GM12872 (cell line): ENCODE measurements around the gene PLK3.

ENCODE experiments used
- CTCF ChIP-seq: IDR thresholded peaks from 3 replicates; pipeline ENCODE4 v1.5.1; 2011; ENCODE audit warnings: low read depth, mild to moderate bottlenecking, low read length, moderate library complexity; ENCODE audit not compliant: insufficient read depth

The PLK3 gene

DNA sequence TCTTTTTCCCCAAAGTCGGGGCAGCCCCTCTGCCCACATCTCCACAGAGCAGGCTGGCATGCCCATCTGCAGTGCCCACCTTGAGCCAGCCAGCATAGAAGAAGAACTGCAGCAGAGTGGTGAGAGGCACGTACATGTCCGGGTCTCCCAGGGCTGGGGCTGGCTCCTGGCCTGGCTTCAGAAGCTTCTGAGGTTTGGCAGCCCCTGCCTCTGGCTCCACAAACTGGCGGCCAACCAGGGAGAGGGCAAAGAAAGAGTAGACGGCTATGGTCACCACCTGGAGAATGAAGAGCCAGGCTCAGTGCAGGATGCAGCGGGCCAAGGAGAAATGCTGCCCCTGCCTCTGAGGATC lies 15.2 kb upstream of the PLK3 start:
- TF ChIP-seq CTCF, result no peak

- TF ChIP-seq CTCF, result no peak
Observed at GRCh38 chr1:44785501-44786137, 14.6 kb upstream of the PLK3 start.

DNA sequence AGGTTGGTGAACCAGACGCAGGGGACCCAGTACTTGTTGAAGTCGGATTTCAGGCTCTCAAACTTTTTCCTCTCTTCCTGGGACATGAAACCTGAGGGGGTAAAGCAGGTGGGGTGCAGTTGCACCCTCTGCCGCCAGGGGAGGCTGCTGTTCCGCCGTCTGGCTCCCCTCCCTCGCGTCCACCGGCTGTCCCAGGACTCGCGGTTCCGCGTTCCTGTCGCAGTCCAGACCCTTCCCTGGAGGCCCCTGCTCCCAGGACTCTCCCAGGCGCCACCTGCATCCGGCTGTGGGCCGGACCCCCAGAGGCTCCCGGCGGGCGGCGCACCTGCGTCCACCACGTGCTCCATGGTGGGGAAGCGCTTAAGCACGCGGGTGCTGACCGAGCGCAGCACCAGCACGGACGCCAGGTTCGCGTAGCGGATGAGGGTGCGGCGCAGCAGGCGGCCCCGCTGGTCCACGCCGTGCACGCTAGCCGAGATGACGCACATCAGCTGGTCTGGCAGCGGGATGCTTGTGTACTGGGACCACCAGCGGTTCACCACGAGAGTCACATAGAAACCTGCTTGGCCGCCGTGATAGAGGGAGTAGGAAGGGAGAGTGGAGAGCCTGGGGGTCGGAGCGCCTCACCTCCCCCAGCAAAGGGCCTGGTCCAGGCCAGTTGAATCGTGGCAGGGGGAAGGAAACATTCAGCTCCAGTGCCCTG lies 13.9 kb upstream of the PLK3 start:
- TF ChIP-seq CTCF, result peak; percentile 100

GRCh38 chr1:44786841-44787426 lies 13.2 kb upstream of the PLK3 start:
- TF ChIP-seq CTCF, result no peak

DNA sequence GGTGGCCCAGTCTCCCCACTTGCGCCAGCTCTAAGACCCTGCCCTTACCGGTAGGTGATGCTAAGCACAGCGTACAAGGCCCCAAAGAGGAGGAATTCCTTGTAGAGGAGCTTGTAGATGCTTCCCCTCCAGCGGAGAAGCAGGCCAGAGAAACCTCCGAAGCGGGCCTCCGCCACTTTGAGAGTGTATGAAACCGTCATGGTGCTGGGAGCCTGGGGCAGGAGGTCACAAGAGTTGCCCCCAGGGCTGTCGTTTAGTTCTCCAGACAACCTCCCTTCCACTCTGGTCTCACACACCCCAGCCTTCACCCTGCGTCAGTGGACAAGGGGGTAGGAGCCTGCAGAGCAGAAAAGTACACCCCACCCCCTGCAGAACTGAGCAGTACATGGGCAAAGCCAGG lies 12.7 kb upstream of the PLK3 start:
- no peak for TF ChIP-seq CTCF

DNA sequence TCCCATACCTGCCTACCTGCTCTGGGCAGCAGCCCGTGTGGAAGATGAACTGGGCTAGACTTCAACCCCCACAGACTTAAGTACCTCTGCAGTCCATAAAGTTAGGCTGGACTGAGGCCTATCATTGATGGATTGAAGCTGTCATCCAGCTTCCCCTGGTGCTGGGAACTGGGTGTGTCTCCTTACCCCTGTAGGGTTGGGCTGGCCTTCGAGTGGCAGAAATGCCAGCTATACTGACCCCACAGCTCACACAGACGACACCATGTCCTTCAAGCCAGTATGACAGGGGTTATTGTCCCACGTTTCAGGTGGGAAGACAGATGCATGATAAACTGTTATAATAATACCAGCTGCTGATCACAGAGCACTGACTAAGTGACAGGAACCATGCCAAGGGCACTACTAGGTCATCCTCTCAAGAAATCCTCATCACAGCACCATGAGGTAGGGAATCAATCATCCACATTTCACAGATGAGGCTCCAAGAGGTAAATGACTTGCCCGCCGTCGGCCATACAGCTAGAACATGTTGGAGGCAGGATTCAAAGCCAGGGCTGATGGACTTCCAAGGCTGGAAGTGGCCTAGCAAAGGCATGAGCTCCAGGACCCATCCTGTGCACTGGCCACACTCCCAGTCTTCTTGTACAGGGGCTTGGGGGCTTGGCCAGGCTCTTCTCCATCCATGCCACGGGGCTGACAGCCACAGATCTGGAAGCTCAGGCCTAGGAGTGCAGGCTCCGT lies 11.9 kb upstream of the PLK3 start, which contains the start of gene BEST4:
Gene BEST4 (minus strand): TSS at position 51 of the 741 bp plus-strand sequence. CDS start 465 bp downstream, outside the sequence.
- no peak for TF ChIP-seq CTCF
